WI38 (cell line): Measurements from ENCODE around the gene PSMC6.
"Not testable (repeated sequence)": the region's sequence is repeated elsewhere in the genome, so short reads cannot be mapped to it uniquely, and the experiment has no call there.

Source experiments
- H3K4me3 ChIP-seq: 2 replicates; pipeline ENCODE4 v1.5.1; 2011; ENCODE audit warnings: low read depth, mild to moderate bottlenecking, control low read depth, low read length
- TF ChIP-seq, protein P1 (sequence below): IDR thresholded peaks from 2 replicates; pipeline ENCODE4 v1.5.1; 2012; ENCODE audit warnings: low read depth, mild to moderate bottlenecking, control low read depth, low read length

Gene PSMC6

GRCh38 chr14:52759145-52759544, 52.1 kb downstream of the PSMC6 start:
- TF ChIP-seq, protein P1, sequence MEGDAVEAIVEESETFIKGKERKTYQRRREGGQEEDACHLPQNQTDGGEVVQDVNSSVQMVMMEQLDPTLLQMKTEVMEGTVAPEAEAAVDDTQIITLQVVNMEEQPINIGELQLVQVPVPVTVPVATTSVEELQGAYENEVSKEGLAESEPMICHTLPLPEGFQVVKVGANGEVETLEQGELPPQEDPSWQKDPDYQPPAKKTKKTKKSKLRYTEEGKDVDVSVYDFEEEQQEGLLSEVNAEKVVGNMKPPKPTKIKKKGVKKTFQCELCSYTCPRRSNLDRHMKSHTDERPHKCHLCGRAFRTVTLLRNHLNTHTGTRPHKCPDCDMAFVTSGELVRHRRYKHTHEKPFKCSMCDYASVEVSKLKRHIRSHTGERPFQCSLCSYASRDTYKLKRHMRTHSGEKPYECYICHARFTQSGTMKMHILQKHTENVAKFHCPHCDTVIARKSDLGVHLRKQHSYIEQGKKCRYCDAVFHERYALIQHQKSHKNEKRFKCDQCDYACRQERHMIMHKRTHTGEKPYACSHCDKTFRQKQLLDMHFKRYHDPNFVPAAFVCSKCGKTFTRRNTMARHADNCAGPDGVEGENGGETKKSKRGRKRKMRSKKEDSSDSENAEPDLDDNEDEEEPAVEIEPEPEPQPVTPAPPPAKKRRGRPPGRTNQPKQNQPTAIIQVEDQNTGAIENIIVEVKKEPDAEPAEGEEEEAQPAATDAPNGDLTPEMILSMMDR, result no peak
- H3K4me3 ChIP-seq, result no peak overlapping the region

GRCh38 chr14:52762923-52763322, 55.9 kb downstream of the PSMC6 start:
- not testable (repeated sequence) for H3K4me3 ChIP-seq

DNA sequence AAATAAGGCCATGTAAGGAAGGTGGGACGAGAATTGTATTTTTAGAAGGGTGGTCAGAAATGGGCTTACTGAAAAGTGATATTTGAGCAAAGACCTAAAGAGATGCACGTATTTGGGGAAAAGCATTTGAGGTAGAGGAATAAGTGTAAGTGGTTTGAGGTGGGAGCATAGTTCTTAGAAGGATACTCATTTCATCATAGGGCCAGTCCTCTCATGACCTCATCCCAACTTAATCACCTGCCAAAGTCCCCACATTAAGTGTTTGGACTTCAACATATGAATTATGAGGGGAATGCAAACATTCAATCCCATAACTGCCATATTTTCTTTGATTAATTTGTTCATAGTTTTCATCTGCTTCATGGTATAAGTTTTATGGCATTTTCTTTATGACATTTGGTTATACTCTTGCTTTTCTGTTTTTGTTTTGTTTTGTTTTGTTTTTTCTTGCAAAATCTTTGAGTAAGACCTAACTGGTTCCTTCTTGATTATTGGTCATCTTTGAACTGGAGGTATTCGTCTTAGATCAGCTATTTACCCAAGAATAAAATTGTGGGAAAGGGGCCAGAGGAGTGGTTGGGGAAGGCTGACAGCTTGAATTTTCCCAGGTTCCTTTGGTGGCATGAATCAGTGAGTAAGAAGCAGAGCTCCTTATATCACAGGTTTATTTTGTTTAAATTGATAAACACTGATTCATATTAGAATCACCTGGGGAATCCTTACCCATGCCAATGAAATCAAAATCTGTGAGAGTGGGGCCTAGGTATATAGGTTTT, 60.2 kb downstream of the PSMC6 start:
- H3K4me3 ChIP-seq, result no peak overlapping the region
- TF ChIP-seq, protein P1, result no peak

GRCh38 chr14:52769887-52770286, 62.9 kb downstream of the PSMC6 start:
- TF ChIP-seq, protein P1, result no peak
- no peak overlapping the region for H3K4me3 ChIP-seq

- H3K4me3 ChIP-seq, result no peak overlapping the region
- TF ChIP-seq, protein P1, result no peak
Measured at GRCh38 chr14:52776816-52777215, 69.8 kb downstream of the PSMC6 start.
